ENCODE measurements around the gene ZBP1.
A peak's percentile ranks its signal among the peaks of the same experiment; 100 is the strongest.

ZBP1 gene

GRCh38 chr20:57652606-57653545 is 32.6 kb upstream of the ZBP1 start:
- H3K27ac Mint-ChIP-seq, result no peak overlapping the region
- no peaks in the 10 kb centered on the region for H3K9me3 Mint-ChIP-seq
- H3K4me1 Mint-ChIP-seq, result peaks cover 12% of the 10 kb centered on the region
- no peak overlapping the region for H3K4me3 Mint-ChIP-seq
- H3K36me3 Mint-ChIP-seq, result peaks cover 1% of the 10 kb centered on the region
- no peaks in the 10 kb centered on the region for H3K27me3 Mint-ChIP-seq

GRCh38 chr20:57651881-57652605 is 31.8 kb upstream of the ZBP1 start:
- Mint-ChIP-seq H3K27me3 (no peaks in the 10 kb centered on the region), H3K36me3 (peaks cover 1% of the 10 kb centered on the region), H3K4me3 (no peak overlapping the region), H3K4me1 (peaks cover 6% of the 10 kb centered on the region), H3K9me3 (no peaks in the 10 kb centered on the region), H3K27ac (no peak overlapping the region)

- H3K9me3 Mint-ChIP-seq, result no peaks in the 10 kb centered on the region
- H3K4me3 Mint-ChIP-seq, result no peak overlapping the region
- H3K27me3 Mint-ChIP-seq, result no peaks in the 10 kb centered on the region
- H3K27ac Mint-ChIP-seq, result no peak overlapping the region
- H3K36me3 Mint-ChIP-seq, result peaks cover 1% of the 10 kb centered on the region
- peaks cover 6% of the 10 kb centered on the region for H3K4me1 Mint-ChIP-seq
Observed at GRCh38 chr20:57650756-57651483, 30.7 kb upstream of the ZBP1 start.

- no peak overlapping the region for H3K27ac Mint-ChIP-seq
- no peaks in the 10 kb centered on the region for H3K27me3 Mint-ChIP-seq
- H3K4me3 Mint-ChIP-seq, result no peak overlapping the region
- no peaks in the 10 kb centered on the region for H3K9me3 Mint-ChIP-seq
- peaks cover 1% of the 10 kb centered on the region for H3K36me3 Mint-ChIP-seq
- peaks cover 6% of the 10 kb centered on the region for H3K4me1 Mint-ChIP-seq
Observed at GRCh38 chr20:57650266-57650665, 30.0 kb upstream of the ZBP1 start.

- no peak overlapping the region for H3K4me3 Mint-ChIP-seq
- H3K9me3 Mint-ChIP-seq, result no peaks in the 10 kb centered on the region
- no peaks in the 10 kb centered on the region for H3K27me3 Mint-ChIP-seq
- peaks cover 5% of the 10 kb centered on the region for H3K4me1 Mint-ChIP-seq
- no peak overlapping the region for H3K27ac Mint-ChIP-seq
- H3K36me3 Mint-ChIP-seq, result peaks cover 1% of the 10 kb centered on the region
Observed at GRCh38 chr20:57649617-57650015, 29.4 kb upstream of the ZBP1 start.

GRCh38 chr20:57648878-57649616 is 28.8 kb upstream of the ZBP1 start:
- H3K4me1 Mint-ChIP-seq, result no peaks in the 10 kb centered on the region
- H3K27ac Mint-ChIP-seq, result peak overlapping the region; percentile 23
- H3K4me3 Mint-ChIP-seq, result no peak overlapping the region
- no peaks in the 10 kb centered on the region for H3K9me3 Mint-ChIP-seq
- no peaks in the 10 kb centered on the region for H3K27me3 Mint-ChIP-seq
- H3K36me3 Mint-ChIP-seq, result peaks cover 3% of the 10 kb centered on the region

GRCh38 chr20:57647933-57648785 is 27.9 kb upstream of the ZBP1 start:
- no peak overlapping the region for H3K27ac Mint-ChIP-seq
- no peaks in the 10 kb centered on the region for H3K9me3 Mint-ChIP-seq
- peaks cover 6% of the 10 kb centered on the region for H3K36me3 Mint-ChIP-seq
- no peaks in the 10 kb centered on the region for H3K4me1 Mint-ChIP-seq
- H3K27me3 Mint-ChIP-seq, result no peaks in the 10 kb centered on the region
- H3K4me3 Mint-ChIP-seq, result no peak overlapping the region

- H3K36me3 Mint-ChIP-seq, result peaks cover 7% of the 10 kb centered on the region
- H3K27me3 Mint-ChIP-seq, result no peaks in the 10 kb centered on the region
- H3K27ac Mint-ChIP-seq, result no peak overlapping the region
- H3K4me3 Mint-ChIP-seq, result no peak overlapping the region
- no peaks in the 10 kb centered on the region for H3K4me1 Mint-ChIP-seq
- H3K9me3 Mint-ChIP-seq, result no peaks in the 10 kb centered on the region
Observed at GRCh38 chr20:57647006-57647932, 27.0 kb upstream of the ZBP1 start.

- Mint-ChIP-seq H3K4me3 (no peak overlapping the region), H3K4me1 (peaks cover 11% of the 10 kb centered on the region), H3K27ac (no peak overlapping the region), H3K27me3 (no peaks in the 10 kb centered on the region), H3K9me3 (peaks cover 31% of the 10 kb centered on the region), H3K36me3 (peaks cover 23% of the 10 kb centered on the region)
Observed at GRCh38 chr20:57638895-57639236, 18.6 kb upstream of the ZBP1 start.

- H3K9me3 Mint-ChIP-seq, result peaks cover 31% of the 10 kb centered on the region
Observed at GRCh38 chr20:57638173-57638894, 18.1 kb upstream of the ZBP1 start.

GRCh38 chr20:57633945-57634491 is 13.8 kb upstream of the ZBP1 start:
- Mint-ChIP-seq H3K4me3 (no peak overlapping the region), H3K36me3 (peaks cover 21% of the 10 kb centered on the region), H3K9me3 (peaks cover 31% of the 10 kb centered on the region), H3K27me3 (no peaks in the 10 kb centered on the region), H3K4me1 (peaks cover 50% of the 10 kb centered on the region), H3K27ac (no peak overlapping the region)

More at GRCh38 chr20:57638173-57638894, 18.1 kb upstream of the ZBP1 start:
- H3K4me1 Mint-ChIP-seq, result peaks cover 15% of the 10 kb centered on the region
- peaks cover 23% of the 10 kb centered on the region for H3K36me3 Mint-ChIP-seq
- no peak overlapping the region for H3K27ac Mint-ChIP-seq
- H3K27me3 Mint-ChIP-seq, result no peaks in the 10 kb centered on the region
- H3K4me3 Mint-ChIP-seq, result no peak overlapping the region

GRCh38 chr20:57632286-57632685 is 12.1 kb upstream of the ZBP1 start:
- peaks cover 60% of the 10 kb centered on the region for H3K4me1 Mint-ChIP-seq
- H3K9me3 Mint-ChIP-seq, result peaks cover 26% of the 10 kb centered on the region

GRCh38 chr20:57630061-57630460 is 9.8 kb upstream of the ZBP1 start:
- no peaks in the 10 kb centered on the region for H3K27me3 Mint-ChIP-seq
- peaks cover 12% of the 10 kb centered on the region for H3K36me3 Mint-ChIP-seq
- H3K9me3 Mint-ChIP-seq, result peaks cover 4% of the 10 kb centered on the region
- H3K4me1 Mint-ChIP-seq, result peaks cover 82% of the 10 kb centered on the region
- H3K27ac Mint-ChIP-seq, result peak overlapping the region; percentile 88
- peak overlapping the region; percentile 95 for H3K4me3 Mint-ChIP-seq

More at GRCh38 chr20:57632286-57632685, 12.1 kb upstream of the ZBP1 start:
- H3K36me3 Mint-ChIP-seq, result peaks cover 20% of the 10 kb centered on the region
- no peaks in the 10 kb centered on the region for H3K27me3 Mint-ChIP-seq
- H3K27ac Mint-ChIP-seq, result peak overlapping the region; percentile 9
- no peak overlapping the region for H3K4me3 Mint-ChIP-seq
